ENCODE data around the gene TANC1.

DNA sequence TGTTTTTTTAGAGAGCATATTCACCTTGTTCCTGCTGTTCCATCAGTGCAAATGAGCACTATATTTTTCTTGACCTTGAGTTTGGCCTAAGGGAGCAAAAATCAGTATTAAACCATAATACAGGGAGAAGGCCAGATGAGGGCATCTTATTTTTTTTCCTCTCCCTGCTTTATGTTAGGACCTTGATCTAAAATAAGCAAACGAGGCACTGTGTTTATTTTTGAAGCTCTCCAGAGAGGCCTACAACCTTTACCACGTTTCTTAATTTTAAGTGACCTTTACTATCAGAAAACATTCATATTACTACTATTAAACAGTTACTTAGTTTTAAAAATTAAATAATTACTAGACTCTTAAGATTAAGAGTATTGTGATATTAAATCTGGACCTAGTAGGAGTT is 100.8 kb downstream of the TANC1 start:
- TF ChIP-seq, protein P1, sequence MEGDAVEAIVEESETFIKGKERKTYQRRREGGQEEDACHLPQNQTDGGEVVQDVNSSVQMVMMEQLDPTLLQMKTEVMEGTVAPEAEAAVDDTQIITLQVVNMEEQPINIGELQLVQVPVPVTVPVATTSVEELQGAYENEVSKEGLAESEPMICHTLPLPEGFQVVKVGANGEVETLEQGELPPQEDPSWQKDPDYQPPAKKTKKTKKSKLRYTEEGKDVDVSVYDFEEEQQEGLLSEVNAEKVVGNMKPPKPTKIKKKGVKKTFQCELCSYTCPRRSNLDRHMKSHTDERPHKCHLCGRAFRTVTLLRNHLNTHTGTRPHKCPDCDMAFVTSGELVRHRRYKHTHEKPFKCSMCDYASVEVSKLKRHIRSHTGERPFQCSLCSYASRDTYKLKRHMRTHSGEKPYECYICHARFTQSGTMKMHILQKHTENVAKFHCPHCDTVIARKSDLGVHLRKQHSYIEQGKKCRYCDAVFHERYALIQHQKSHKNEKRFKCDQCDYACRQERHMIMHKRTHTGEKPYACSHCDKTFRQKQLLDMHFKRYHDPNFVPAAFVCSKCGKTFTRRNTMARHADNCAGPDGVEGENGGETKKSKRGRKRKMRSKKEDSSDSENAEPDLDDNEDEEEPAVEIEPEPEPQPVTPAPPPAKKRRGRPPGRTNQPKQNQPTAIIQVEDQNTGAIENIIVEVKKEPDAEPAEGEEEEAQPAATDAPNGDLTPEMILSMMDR (IDR thresholded peaks at IDR 0.05): no peak
- TF ChIP-seq POLR2A (IDR thresholded peaks at IDR 0.05): no peak

Measured in right lobe of liver (tissue), 4 donors.